Measurements from ENCODE around the gene KIF5A.

DNA sequence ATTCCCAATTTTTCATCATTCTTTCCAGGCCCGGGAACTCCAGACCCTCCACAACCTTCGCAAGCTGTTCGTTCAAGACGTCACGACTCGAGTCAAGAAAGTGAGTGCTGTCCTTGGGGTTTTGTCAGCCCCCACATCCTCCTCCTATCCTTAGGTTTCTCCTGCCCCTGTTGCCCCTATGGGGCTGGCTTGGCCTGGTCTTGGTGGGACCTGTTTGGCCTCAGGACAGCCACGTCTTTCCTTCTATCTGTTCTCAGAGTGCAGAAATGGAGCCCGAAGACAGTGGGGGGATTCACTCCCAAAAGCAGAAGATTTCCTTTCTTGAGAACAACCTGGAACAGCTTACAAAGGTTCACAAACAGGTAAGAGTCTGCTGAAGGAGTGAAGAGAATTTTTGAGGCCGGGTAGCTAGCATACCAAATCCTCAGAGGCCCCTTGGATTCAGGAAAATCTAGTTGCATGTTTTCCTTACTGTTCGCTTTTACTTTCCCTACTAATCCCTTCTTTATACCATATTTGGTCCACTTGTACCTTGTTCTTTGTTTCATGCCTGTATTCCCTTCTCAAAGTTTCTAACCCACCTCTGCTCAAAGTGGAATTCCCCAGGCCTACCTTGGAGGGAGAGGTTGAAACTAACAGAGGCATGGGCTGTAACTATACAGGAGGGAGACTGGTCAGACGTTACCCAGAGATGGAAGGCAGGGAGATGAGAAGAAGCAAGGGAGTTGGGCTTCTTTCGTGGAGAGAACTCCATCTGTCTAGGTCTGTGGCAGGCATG is 28.3 kb downstream of the KIF5A start:
- TF ChIP-seq, protein P1, sequence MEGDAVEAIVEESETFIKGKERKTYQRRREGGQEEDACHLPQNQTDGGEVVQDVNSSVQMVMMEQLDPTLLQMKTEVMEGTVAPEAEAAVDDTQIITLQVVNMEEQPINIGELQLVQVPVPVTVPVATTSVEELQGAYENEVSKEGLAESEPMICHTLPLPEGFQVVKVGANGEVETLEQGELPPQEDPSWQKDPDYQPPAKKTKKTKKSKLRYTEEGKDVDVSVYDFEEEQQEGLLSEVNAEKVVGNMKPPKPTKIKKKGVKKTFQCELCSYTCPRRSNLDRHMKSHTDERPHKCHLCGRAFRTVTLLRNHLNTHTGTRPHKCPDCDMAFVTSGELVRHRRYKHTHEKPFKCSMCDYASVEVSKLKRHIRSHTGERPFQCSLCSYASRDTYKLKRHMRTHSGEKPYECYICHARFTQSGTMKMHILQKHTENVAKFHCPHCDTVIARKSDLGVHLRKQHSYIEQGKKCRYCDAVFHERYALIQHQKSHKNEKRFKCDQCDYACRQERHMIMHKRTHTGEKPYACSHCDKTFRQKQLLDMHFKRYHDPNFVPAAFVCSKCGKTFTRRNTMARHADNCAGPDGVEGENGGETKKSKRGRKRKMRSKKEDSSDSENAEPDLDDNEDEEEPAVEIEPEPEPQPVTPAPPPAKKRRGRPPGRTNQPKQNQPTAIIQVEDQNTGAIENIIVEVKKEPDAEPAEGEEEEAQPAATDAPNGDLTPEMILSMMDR (IDR thresholded peaks at IDR 0.05; ENCODE audit: low read depth, low read length, poor library complexity, severe bottlenecking): no peak
- TF ChIP-seq EZH2phosphoT487 (IDR thresholded peaks at IDR 0.05; ENCODE audit: borderline replicate concordance, low read length): no peak
